ENCODE data around the gene ZNF491. TPM values are rescaled to one million over a fixed set of nuclear protein-coding genes. Genes with fewer than 3 reads are reported as not detected.

The ZNF491 gene
- total RNA-seq, 1 experiment from 2014 or later = not detected

DNA sequence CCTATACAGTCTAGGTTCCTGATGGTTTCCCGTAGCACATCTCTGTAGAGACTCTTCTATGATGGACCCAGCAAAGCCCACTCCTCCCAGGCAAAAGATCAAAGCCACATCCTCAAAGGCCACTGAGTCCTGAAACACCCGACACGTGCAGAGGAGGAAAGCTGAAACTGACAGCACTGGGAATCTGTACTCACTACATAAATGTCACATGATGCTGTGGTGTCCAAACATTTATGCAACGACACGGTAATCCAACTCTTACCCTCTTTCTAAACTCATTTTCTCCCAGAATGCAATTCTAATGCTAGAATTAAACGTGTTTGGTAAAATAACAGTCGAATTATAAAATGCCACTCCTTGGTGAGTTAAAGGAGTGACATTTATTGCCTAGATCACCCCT lies 38.5 kb upstream of the ZNF491 start:
- Histone ChIP-seq H3K4me1 (ENCODE audit: control insufficient read depth in 1 of 2, insufficient read depth in 2 of 2, low read length in 2 of 2) (no peaks in the 10 kb centered on the region), H4K20me1 (ENCODE audit: insufficient read depth) (no peaks in the 10 kb centered on the region), H2AFZ (ENCODE audit: low read depth, low read length, poor library complexity, severe bottlenecking) (no peak overlapping the region), H3K27ac (ENCODE audit: low read depth, low read length) (no peak overlapping the region), H3K9ac (ENCODE audit: low read length) (no peak overlapping the region), H3K36me3 (ENCODE audit: control insufficient read depth in 1 of 2, insufficient read depth in 2 of 2, low read length in 2 of 2) (no peaks in the 10 kb centered on the region), H3K4me3 (replicated peaks in 1 of 2; ENCODE audit: low read depth in 1 of 2, low read length in 2 of 2) (no peak overlapping the region), H3K9me3 (ENCODE audit: control insufficient read depth in 1 of 2, insufficient read depth in 1 of 2, low read depth in 1 of 2, low read length in 2 of 2) (peaks cover 4 to 15% of the 10 kb centered on the region in 2 experiments; a peak in 2 of 4 replicates), H3K4me2 (ENCODE audit: low read length) (no peak overlapping the region), H3K9me2 (ENCODE audit: insufficient read depth) (no peaks in the 10 kb centered on the region), H3K79me2 (ENCODE audit: insufficient read depth, low read length) (no peaks in the 10 kb centered on the region), H3K27me3 (ENCODE audit: insufficient read depth, low read length) (no peaks in the 10 kb centered on the region)
- TF ChIP-seq ZBTB33 (IDR thresholded peaks at IDR 0.05; ENCODE audit: extremely low read depth, insufficient replicate concordance, low read length) (no peak), SRF (IDR thresholded peaks at IDR 0.05; ENCODE audit: low read depth) (no peak), ZNF274 (IDR thresholded peaks at IDR 0.05; ENCODE audit: low read depth, low read length) (no peak), JUND (IDR thresholded peaks at IDR 0.05) (no peak), ATF3 (IDR thresholded peaks at IDR 0.05) (no peak), EZH2 (IDR thresholded peaks at IDR 0.05) (no peak), RAD21 (IDR thresholded peaks at IDR 0.05; ENCODE audit: low read depth) (no peak), FOSL1 (IDR thresholded peaks at IDR 0.05; ENCODE audit: low read depth) (no peak), POLR2A (IDR thresholded peaks at IDR 0.05; ENCODE audit: borderline replicate concordance, extremely low read depth, insufficient read depth, insufficient read length) (no peak), CBX3 (IDR thresholded peaks at IDR 0.05; ENCODE audit: low read depth) (no peak), CTCF (IDR thresholded peaks at IDR 0.05 in 2 of 3, conservative IDR thresholded peaks at IDR 0.05 in 1 of 3; ENCODE audit: borderline replicate concordance in 1 of 3, insufficient read depth in 1 of 3, low read depth in 2 of 3, low read length in 2 of 3) (no peak), SP1 (IDR thresholded peaks at IDR 0.05; ENCODE audit: low read depth) (no peak), SIN3A (IDR thresholded peaks at IDR 0.05; ENCODE audit: low read depth) (no peak), TCF7L2 (IDR thresholded peaks at IDR 0.05; ENCODE audit: borderline replicate concordance, extremely low read depth, insufficient read depth, insufficient read length) (no peak), EZH2phosphoT487 (IDR thresholded peaks at IDR 0.05; ENCODE audit: borderline replicate concordance) (no peak), EGR1 (IDR thresholded peaks at IDR 0.05; ENCODE audit: low read depth) (no peak), ELF1 (IDR thresholded peaks at IDR 0.05; ENCODE audit: borderline replicate concordance, low read depth) (no peak), POLR2AphosphoS5 (IDR thresholded peaks at IDR 0.05; ENCODE audit: low read depth, low read length) (no peak)
- TF ChIP-seq, protein P1, sequence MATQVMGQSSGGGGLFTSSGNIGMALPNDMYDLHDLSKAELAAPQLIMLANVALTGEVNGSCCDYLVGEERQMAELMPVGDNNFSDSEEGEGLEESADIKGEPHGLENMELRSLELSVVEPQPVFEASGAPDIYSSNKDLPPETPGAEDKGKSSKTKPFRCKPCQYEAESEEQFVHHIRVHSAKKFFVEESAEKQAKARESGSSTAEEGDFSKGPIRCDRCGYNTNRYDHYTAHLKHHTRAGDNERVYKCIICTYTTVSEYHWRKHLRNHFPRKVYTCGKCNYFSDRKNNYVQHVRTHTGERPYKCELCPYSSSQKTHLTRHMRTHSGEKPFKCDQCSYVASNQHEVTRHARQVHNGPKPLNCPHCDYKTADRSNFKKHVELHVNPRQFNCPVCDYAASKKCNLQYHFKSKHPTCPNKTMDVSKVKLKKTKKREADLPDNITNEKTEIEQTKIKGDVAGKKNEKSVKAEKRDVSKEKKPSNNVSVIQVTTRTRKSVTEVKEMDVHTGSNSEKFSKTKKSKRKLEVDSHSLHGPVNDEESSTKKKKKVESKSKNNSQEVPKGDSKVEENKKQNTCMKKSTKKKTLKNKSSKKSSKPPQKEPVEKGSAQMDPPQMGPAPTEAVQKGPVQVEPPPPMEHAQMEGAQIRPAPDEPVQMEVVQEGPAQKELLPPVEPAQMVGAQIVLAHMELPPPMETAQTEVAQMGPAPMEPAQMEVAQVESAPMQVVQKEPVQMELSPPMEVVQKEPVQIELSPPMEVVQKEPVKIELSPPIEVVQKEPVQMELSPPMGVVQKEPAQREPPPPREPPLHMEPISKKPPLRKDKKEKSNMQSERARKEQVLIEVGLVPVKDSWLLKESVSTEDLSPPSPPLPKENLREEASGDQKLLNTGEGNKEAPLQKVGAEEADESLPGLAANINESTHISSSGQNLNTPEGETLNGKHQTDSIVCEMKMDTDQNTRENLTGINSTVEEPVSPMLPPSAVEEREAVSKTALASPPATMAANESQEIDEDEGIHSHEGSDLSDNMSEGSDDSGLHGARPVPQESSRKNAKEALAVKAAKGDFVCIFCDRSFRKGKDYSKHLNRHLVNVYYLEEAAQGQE (IDR thresholded peaks at IDR 0.05; ENCODE audit: low read depth) = no peak
- TF ChIP-seq, protein P2, sequence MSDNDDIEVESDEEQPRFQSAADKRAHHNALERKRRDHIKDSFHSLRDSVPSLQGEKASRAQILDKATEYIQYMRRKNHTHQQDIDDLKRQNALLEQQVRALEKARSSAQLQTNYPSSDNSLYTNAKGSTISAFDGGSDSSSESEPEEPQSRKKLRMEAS (IDR thresholded peaks at IDR 0.05) = no peak
- POLR2A ChIA-PET = no interaction called here
- intact Hi-C loops (cut with micrococcal nuclease) = no loop called here
- ATAC-seq (no peak), DNase-seq (ENCODE audit: low read depth, low spot score) (no peak)
- CTCF ChIA-PET = no interaction called here
- RAD21 ChIA-PET (ENCODE audit: low non-redundant PET in 1 of 2, low total read pairs in 2 of 2, uncharacterized antibody in 2 of 2, unreplicated experiment in 2 of 2) = no interaction called here
- BruUV-seq (replicated peaks) = no TSS peak

Data from HCT116 (cell line).